Body of pancreas (tissue), 4 donors: ENCODE data around the gene TENT4B. TPM values are rescaled to one million over a fixed set of nuclear protein-coding genes. Genes with fewer than 3 reads are reported as not detected.

ENCODE experiments used
- ATAC-seq: fragments of 150-250 bp; one replicate; pipeline ENCODE4 v1.9.1; 2016
- DNase-seq, 4 donors: peaks; one replicate each; pipeline ENCODE4 v3.0.0-alpha.2; 2019
- H3K27ac ChIP-seq, 4 donors: fragments of 200-600 bp; sonication (generic); 1 replicate in 3 of 4; 2 replicates in 1 of 4; pipeline versions ENCODE4 v1.5.1 to v1.6.1; 2016 to 2019; ENCODE audit warnings: mild to moderate bottlenecking in 1 of 4, mixed read lengths in 1 of 4, moderate library complexity in 1 of 4
- H3K27me3 ChIP-seq, 2 donors: fragments of 200-600 bp; sonication (generic); one replicate each; pipeline ENCODE4 v1.6.0; 2016; ENCODE audit warnings: mild to moderate bottlenecking in 1 of 2
- H3K36me3 ChIP-seq, 2 donors: fragments of 200-600 bp; sonication (generic); replicated peaks in 1 of 2; 2 replicates each; pipeline ENCODE4 v1.5.1; 2016; ENCODE audit warnings: low read depth in 2 of 2; ENCODE audit not compliant: insufficient read depth in 1 of 2
- H3K4me1 ChIP-seq: fragments of 200-600 bp; sonication (generic); one replicate; pipeline ENCODE4 v1.6.0; 2016
- H3K4me3 ChIP-seq, 2 donors: fragments of 200-600 bp; sonication (generic); 1 replicate in 1 of 2; 2 replicates in 1 of 2; pipeline ENCODE4 v1.5.1; 2016 to 2019
- H3K9me3 ChIP-seq, 3 donors: fragments of 200-600 bp; sonication (generic); 1 replicate in 2 of 3; 2 replicates in 1 of 3; pipeline ENCODE4 v1.5.1; 2016
- POLR2A ChIP-seq, 3 donors: fragments of 450-650 bp; IDR thresholded peaks; one replicate each; pipeline ENCODE4 v1.6.1; 2016; ENCODE audit warnings: antibody characterized with exemption in 3 of 3, mild to moderate bottlenecking in 2 of 3
- WGBS, 2 donors: methylation state at CpG; one replicate each; pipeline ENCODE4 v1.1.5; 2017; 5-methylcytosine and 5-hydroxymethylcytosine counted together
- intact Hi-C: fragments of 100-400 bp; cut with DNase I; formaldehyde crosslinking; loops from one replicate; pipeline ENCODE4 v1.15.1; 2023
- total RNA-seq, 2 donors: library from RNA; depleted of rRNA; stranded (reverse); fragments of >200 nt; gene quantifications; one replicate each; pipeline ENCODE4 v1.1.0, GENCODE V29; 2016
- TF ChIP-seq, protein P1 (sequence below), 7 experiments: fragments of 450-650 bp in 4 of 7; fragments of 200-600 bp in 3 of 7; sonication (generic) in 3 of 7; IDR thresholded peaks; one replicate each; pipeline ENCODE4 v1.5.1; 2016 to 2019; ENCODE audit warnings: antibody characterized with exemption in 7 of 7

The TENT4B gene
- total RNA-seq, 2 donors from 2014 or later: 2.0 to 7.0 TPM

DNA sequence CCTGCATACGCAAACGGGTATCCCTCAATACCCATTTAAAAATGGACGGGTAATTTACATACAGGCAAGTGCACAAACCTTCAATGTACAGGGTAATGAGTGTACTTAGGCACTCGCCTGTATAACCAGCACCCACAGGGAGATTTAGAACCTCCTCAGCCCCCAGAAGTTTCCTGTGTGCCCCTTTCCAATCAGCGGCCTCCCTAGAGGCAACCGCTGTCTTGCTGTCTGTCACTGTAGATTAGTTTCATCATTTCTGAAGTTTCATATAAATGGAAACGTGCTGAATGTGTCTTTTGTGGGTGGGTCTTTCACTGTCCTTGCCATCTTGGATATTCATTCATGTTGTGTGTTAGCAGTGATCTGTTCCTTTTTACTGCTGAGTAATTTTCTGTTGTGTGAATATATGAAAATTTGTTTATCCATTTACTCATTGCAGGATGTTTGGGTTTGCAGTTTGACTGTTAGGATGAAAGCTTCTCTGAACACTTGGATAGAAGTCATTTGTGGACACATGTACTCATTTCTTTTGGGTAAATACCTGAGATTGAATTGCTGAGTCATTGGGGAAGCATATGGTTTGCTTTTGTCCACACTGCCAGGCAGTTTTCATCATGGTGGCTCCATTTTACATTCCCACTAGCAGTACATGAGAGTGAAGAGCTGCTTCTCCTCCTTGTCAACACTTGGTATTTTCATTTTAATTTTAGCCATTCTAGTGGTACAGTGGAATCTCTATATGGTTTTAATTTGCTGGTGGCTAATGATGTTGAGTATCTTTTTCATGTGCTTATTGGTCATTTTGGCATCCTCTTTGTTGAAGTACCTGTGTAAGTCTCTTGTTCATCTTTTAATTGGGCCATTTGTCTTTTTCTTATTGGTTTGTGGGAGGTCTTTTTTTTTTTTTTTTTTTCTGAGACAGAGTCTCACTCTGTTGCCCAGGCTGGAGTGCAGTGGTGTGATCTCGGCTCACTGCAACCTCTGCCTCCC lies 111.1 kb downstream of the TENT4B start:
- TF ChIP-seq, protein P1, sequence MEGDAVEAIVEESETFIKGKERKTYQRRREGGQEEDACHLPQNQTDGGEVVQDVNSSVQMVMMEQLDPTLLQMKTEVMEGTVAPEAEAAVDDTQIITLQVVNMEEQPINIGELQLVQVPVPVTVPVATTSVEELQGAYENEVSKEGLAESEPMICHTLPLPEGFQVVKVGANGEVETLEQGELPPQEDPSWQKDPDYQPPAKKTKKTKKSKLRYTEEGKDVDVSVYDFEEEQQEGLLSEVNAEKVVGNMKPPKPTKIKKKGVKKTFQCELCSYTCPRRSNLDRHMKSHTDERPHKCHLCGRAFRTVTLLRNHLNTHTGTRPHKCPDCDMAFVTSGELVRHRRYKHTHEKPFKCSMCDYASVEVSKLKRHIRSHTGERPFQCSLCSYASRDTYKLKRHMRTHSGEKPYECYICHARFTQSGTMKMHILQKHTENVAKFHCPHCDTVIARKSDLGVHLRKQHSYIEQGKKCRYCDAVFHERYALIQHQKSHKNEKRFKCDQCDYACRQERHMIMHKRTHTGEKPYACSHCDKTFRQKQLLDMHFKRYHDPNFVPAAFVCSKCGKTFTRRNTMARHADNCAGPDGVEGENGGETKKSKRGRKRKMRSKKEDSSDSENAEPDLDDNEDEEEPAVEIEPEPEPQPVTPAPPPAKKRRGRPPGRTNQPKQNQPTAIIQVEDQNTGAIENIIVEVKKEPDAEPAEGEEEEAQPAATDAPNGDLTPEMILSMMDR (IDR thresholded peaks at IDR 0.05): no peak
- TF ChIP-seq POLR2A (IDR thresholded peaks at IDR 0.05): no peak
- Histone ChIP-seq H3K36me3 (no peaks in the 10 kb centered on the region), H3K27me3 (no peaks in the 10 kb centered on the region), H3K9me3 (no peaks in the 10 kb centered on the region), H3K27ac (no peak overlapping the region), H3K4me3 (no peak overlapping the region), H3K4me1 (no peaks in the 10 kb centered on the region)
- no peak for ATAC-seq
- intact Hi-C loops: no loop called here
- 84 to 85% methylated on average over 8 of the region's 8 CpGs for WGBS, 2 donors
- no peak for DNase-seq

- intact Hi-C loops: no loop called here
- Histone ChIP-seq H3K9me3 (no peaks in the 10 kb centered on the region), H3K4me1 (no peaks in the 10 kb centered on the region), H3K36me3 (no peaks in the 10 kb centered on the region), H3K27me3 (no peaks in the 10 kb centered on the region), H3K4me3 (no peak overlapping the region), H3K27ac (no peak overlapping the region)
- no peak for ATAC-seq
- no peak for TF ChIP-seq POLR2A (IDR thresholded peaks at IDR 0.05)
- TF ChIP-seq, protein P1 (IDR thresholded peaks at IDR 0.05): peak in 2 of 7 experiments; percentile 11 to 19
- peak in 2 of 4 donors; percentile 23 to 67 for DNase-seq
- 0 to 48% methylated on average over 1 to 2 of the region's 2 CpGs for WGBS, 2 donors
Measured at GRCh38 chr16:50265260-50265659, 112.2 kb downstream of the TENT4B start.

DNA sequence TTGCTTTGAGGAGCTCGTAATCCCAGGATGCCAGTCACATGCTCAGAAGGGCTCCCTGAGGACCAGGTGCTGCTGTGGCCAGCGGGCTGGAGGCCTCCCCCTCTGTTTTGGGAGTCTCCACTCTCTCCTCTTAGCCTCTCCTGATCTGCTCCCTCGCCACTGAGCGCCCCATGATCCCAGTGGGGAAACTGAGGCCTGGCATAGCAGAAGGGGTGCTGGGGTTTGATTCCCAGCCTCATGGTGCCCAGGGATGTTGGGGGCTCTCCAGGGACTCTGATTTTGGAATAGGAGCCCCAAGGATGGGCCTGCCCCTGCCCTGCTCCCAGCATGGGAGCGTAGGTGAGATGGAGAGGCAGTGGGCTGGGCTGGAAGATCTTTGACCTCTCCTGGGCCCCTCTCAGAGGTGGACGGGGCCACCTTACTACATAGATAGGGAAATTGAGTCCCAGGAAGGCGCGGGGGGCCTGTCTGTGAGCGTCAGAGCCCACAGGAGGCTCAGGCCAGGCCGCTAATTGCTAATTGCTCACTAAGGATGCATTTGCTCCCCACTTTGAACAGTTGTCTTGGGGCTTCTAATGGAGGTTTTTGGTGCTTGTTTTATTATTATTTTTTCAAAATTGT lies 112.7 kb downstream of the TENT4B start:
- WGBS, 2 donors: 79 to 81% methylated on average over 9 to 10 of the region's 10 CpGs
- intact Hi-C loops: no loop called here
- TF ChIP-seq POLR2A (IDR thresholded peaks at IDR 0.05): no peak
- TF ChIP-seq, protein P1 (IDR thresholded peaks at IDR 0.05): no peak
- Histone ChIP-seq H3K27ac (no peak overlapping the region), H3K9me3 (no peaks in the 10 kb centered on the region), H3K4me1 (no peaks in the 10 kb centered on the region), H3K4me3 (no peak overlapping the region), H3K27me3 (no peaks in the 10 kb centered on the region), H3K36me3 (no peaks in the 10 kb centered on the region)
- DNase-seq (no peak), ATAC-seq (no peak)

GRCh38 chr16:50266337-50267091 lies 113.4 kb downstream of the TENT4B start, which contains the start of gene ADCY7:
TSS of gene ADCY7 (plus strand) at chr16:50266551. CDS start at chr16:50288180, 21,629 bp downstream.
- DNase-seq (peak in 3 of 4 donors; percentile 36 to 63 (median 36)), ATAC-seq (peak; percentile 46)
- TF ChIP-seq, protein P1 (IDR thresholded peaks at IDR 0.05): no peak
- peak in 1 of 3 donors; percentile 23 for TF ChIP-seq POLR2A (IDR thresholded peaks at IDR 0.05)
- intact Hi-C loops: no loop called here
- Histone ChIP-seq H3K27ac (peak within 1 kb of the TSS in 1 of 4 donors; percentile 50), H3K27me3 (no peaks in the 10 kb centered on the region), H3K4me3 (no peak within 1 kb of the TSS), H3K36me3 (no peaks in the 10 kb centered on the region), H3K9me3 (no peaks in the 10 kb centered on the region), H3K4me1 (no peaks in the 10 kb centered on the region)
- 56 to 77% methylated on average over 24 to 25 of the region's 25 CpGs for WGBS, 2 donors
